HepG2 (cell line): Measurements from ENCODE around the gene TPGS1. TPM values are rescaled to one million over a fixed set of nuclear protein-coding genes. Genes with fewer than 3 reads are reported as not detected.
A peak's percentile ranks its signal among the peaks of the same experiment; 100 is the strongest.

Experiments used
- AKAP8 ChIP-seq: sonication (generic); formaldehyde crosslinking; IDR thresholded peaks from 2 replicates; pipeline ENCODE4 v1.5.1; 2020; ENCODE audit warnings: mild to moderate bottlenecking, missing genetic modification reagents
- ATAD3A ChIP-seq: sonication (generic); formaldehyde crosslinking; IDR thresholded peaks from 2 replicates; pipeline ENCODE4 v1.4.0; 2020; ENCODE audit warnings: missing genetic modification reagents
- ATF3 ChIP-seq: sonication (generic); formaldehyde crosslinking; IDR thresholded peaks from 2 replicates; pipeline ENCODE4 v1.4.0; 2020; ENCODE audit warnings: missing genetic modification reagents
- ELF4 ChIP-seq: sonication (generic); formaldehyde crosslinking; IDR thresholded peaks from 2 replicates; pipeline ENCODE4 v1.5.0; 2020; ENCODE audit warnings: missing genetic modification reagents, mild to moderate bottlenecking, moderate library complexity, borderline replicate concordance
- FOXO1 ChIP-seq: sonication (generic); formaldehyde crosslinking; IDR thresholded peaks from 2 replicates; pipeline ENCODE4 v1.4.0; 2020; ENCODE audit warnings: missing genetic modification reagents
- GABPA ChIP-seq, 2 experiments: IDR thresholded peaks; 2 replicates each; pipeline ENCODE4 v1.6.1; 2011 to 2016; ENCODE audit warnings: low read depth in 2 of 2, low read length in 1 of 2, missing biosample characterization in 1 of 2, missing genetic modification characterization in 1 of 2
- GPN1 ChIP-seq: sonication (generic); formaldehyde crosslinking; IDR thresholded peaks from 2 replicates; pipeline ENCODE4 v1.5.1; 2020; ENCODE audit warnings: missing genetic modification reagents, borderline replicate concordance
- HOXA7 ChIP-seq: sonication (generic); formaldehyde crosslinking; IDR thresholded peaks from 2 replicates; pipeline ENCODE4 v1.8.1; 2022; ENCODE audit warnings: mild to moderate bottlenecking, missing genetic modification reagents, moderate library complexity
- IRF1 ChIP-seq: sonication (generic); formaldehyde crosslinking; IDR thresholded peaks from 2 replicates; pipeline ENCODE4 v1.4.0; 2020; ENCODE audit warnings: low read depth, mild to moderate bottlenecking, missing genetic modification reagents
- MXD1 ChIP-seq: sonication (generic); formaldehyde crosslinking; IDR thresholded peaks from 2 replicates; pipeline ENCODE4 v1.4.0; 2020; ENCODE audit warnings: mild to moderate bottlenecking, missing genetic modification reagents
- MZF1 ChIP-seq: sonication (generic); formaldehyde crosslinking; IDR thresholded peaks from 2 replicates; pipeline ENCODE4 v1.8.1; 2023; ENCODE audit warnings: mild to moderate bottlenecking, missing genetic modification reagents, borderline replicate concordance
- NR2C2 ChIP-seq: sonication (generic); formaldehyde crosslinking; IDR thresholded peaks from 2 replicates; pipeline ENCODE4 v1.4.0; 2020; ENCODE audit warnings: missing genetic modification reagents, mild to moderate bottlenecking, moderate library complexity, borderline replicate concordance
- REL ChIP-seq: sonication (generic); formaldehyde crosslinking; conservative IDR thresholded peaks from 2 replicates; pipeline ENCODE4 v1.8.0; 2022; ENCODE audit warnings: mild to moderate bottlenecking, missing genetic modification reagents, moderate library complexity
- RORA ChIP-seq: sonication (generic); formaldehyde crosslinking; IDR thresholded peaks from 2 replicates; pipeline ENCODE4 v1.5.0; 2020; ENCODE audit warnings: mild to moderate bottlenecking, missing genetic modification reagents, moderate library complexity
- RXRB ChIP-seq: IDR thresholded peaks from 2 replicates; pipeline ENCODE4 v1.6.1; 2016; ENCODE audit warnings: borderline replicate concordance, missing genetic modification reagents, missing compliant biosample characterization
- SIX1 ChIP-seq: sonication (generic); formaldehyde crosslinking; IDR thresholded peaks from 2 replicates; pipeline ENCODE4 v1.4.0; 2020; ENCODE audit warnings: missing genetic modification reagents, borderline replicate concordance
- SMYD3 ChIP-seq: sonication (generic); formaldehyde crosslinking; IDR thresholded peaks from 2 replicates; pipeline ENCODE4 v1.8.1; 2023; ENCODE audit warnings: mild to moderate bottlenecking, missing genetic modification reagents
- ZBTB10 ChIP-seq: sonication (generic); formaldehyde crosslinking; IDR thresholded peaks from 2 replicates; pipeline ENCODE4 v1.4.0; 2020; ENCODE audit warnings: missing genetic modification reagents, borderline replicate concordance
- ZNF224 ChIP-seq: sonication (generic); formaldehyde crosslinking; IDR thresholded peaks from 2 replicates; pipeline ENCODE4 v1.5.0; 2020; ENCODE audit warnings: mild to moderate bottlenecking, missing genetic modification reagents
- ZNF501 ChIP-seq: sonication (generic); formaldehyde crosslinking; IDR thresholded peaks from 2 replicates; pipeline ENCODE4 v1.5.1; 2020; ENCODE audit warnings: mild to moderate bottlenecking, moderate library complexity, missing genetic modification reagents
- ZNF781 ChIP-seq: sonication (generic); formaldehyde crosslinking; IDR thresholded peaks from 2 replicates; pipeline ENCODE4 v1.5.1; 2020; ENCODE audit warnings: borderline replicate concordance, mild to moderate bottlenecking, missing genetic modification reagents; ENCODE audit errors: not compliant biosample characterization
- polyA plus RNA-seq, 8 experiments: library from polyadenylated mRNA; depleted of rRNA in 3 of 8; stranded (reverse) in 7 of 8; unstranded in 1 of 8; fragments of >200 nt; fragmentation: Illumina TruSeq in 4 of 8; extraction: Trizol in 4 of 8; gene quantifications; 2 replicates each; pipeline versions ENCODE4 v1.2.1 to v1.2.3, GENCODE V29; 2011 to 2016; ENCODE audit warnings: low read depth in 4 of 8, missing spikeins in 1 of 8, mixed read lengths in 1 of 8; ENCODE audit not compliant: insufficient read depth in 1 of 8
- total RNA-seq, 5 experiments: library from RNA; depleted of rRNA; stranded (reverse); fragments of >200 nt; fragmentation: Illumina TruSeq; extraction: Trizol; gene quantifications; 2 replicates each; pipeline ENCODE4 v1.2.3, GENCODE V29; 2016; ENCODE audit warnings: low read depth in 1 of 5
- TF ChIP-seq, protein P1 (sequence below): IDR thresholded peaks from 2 replicates; pipeline ENCODE4 v1.6.1; 2012; ENCODE audit warnings: low read length, improper control_type of control experiment

TPGS1 gene
- total and polyA plus RNA-seq, 2 of the 13 experiments (the other 11 are each of a cell fraction or from before 2014, with no cell fraction given), result 1.1 to 6.2 TPM

DNA sequence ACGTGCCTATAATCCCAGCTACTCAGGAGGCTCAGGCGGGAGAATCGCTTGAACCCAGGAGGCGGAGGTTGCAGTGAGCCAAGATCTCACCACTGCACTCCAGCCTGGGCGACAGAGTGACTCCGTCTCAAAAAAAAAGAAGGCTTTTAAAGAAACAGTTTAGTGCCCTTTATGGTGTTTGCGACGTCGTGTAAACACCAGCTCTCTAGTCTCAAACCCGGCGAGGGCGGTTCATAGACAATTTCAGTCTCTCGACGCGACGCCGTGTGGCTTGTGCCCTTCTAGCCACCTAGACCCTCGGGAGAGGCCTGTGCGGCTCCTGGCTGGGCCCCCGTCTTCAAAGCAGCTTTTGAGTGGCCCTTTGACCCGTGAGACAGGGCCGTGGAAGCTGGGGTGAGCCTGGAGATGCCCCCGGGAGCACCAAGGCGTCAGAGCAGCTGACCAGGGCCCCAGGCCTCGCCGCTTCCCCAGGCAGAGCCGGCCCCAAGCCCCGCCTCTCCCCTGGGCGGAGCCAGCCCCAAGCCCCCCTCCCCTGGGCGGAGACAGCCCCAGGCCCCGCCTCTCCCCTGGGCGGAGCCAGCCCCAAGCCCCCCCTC, 16.1 kb upstream of the TPGS1 start (continued):
- TF ChIP-seq FOXO1 (CRISPR knock-in tag) (no peak), NR2C2 (CRISPR knock-in tag) (no peak), ATAD3A (CRISPR knock-in tag) (no peak), ZNF501 (CRISPR knock-in tag) (no peak), SIX1 (CRISPR knock-in tag) (no peak), REL (CRISPR knock-in tag) (no peak), GPN1 (CRISPR knock-in tag) (no peak), GABPA (IDR thresholded peaks at IDR 0.05; ENCODE audit: low read depth, low read length) (no peak), GABPA (CRISPR knock-in tag; IDR thresholded peaks at IDR 0.05; ENCODE audit: low read depth) (no peak), ATF3 (CRISPR knock-in tag) (no peak), RORA (CRISPR knock-in tag) (no peak), SMYD3 (CRISPR knock-in tag) (no peak), ZBTB10 (no peak), HOXA7 (no peak), ZNF781 (CRISPR knock-in tag) (no peak), RXRB (CRISPR knock-in tag) (0 out of 2 replicates have a peak, but pooled peaks have one; percentile 13), MZF1 (no peak), ELF4 (CRISPR knock-in tag) (no peak), ZNF224 (CRISPR knock-in tag) (no peak), AKAP8 (no peak), MXD1 (CRISPR knock-in tag) (no peak), IRF1 (no peak)
- TF ChIP-seq, protein P1, sequence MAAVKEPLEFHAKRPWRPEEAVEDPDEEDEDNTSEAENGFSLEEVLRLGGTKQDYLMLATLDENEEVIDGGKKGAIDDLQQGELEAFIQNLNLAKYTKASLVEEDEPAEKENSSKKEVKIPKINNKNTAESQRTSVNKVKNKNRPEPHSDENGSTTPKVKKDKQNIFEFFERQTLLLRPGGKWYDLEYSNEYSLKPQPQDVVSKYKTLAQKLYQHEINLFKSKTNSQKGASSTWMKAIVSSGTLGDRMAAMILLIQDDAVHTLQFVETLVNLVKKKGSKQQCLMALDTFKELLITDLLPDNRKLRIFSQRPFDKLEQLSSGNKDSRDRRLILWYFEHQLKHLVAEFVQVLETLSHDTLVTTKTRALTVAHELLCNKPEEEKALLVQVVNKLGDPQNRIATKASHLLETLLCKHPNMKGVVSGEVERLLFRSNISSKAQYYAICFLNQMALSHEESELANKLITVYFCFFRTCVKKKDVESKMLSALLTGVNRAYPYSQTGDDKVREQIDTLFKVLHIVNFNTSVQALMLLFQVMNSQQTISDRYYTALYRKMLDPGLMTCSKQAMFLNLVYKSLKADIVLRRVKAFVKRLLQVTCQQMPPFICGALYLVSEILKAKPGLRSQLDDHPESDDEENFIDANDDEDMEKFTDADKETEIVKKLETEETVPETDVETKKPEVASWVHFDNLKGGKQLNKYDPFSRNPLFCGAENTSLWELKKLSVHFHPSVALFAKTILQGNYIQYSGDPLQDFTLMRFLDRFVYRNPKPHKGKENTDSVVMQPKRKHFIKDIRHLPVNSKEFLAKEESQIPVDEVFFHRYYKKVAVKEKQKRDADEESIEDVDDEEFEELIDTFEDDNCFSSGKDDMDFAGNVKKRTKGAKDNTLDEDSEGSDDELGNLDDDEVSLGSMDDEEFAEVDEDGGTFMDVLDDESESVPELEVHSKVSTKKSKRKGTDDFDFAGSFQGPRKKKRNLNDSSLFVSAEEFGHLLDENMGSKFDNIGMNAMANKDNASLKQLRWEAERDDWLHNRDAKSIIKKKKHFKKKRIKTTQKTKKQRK, result no peak
